CD4-positive, alpha-beta T cell (primary cell): ENCODE measurements around the gene MYO9A. TPM values are rescaled to one million over a fixed set of nuclear protein-coding genes. Genes with fewer than 3 reads are reported as not detected.

ENCODE experiments used
- ATAC-seq: fragments of 200-7000 bp; cut with Tn5 transposase; one replicate; pipeline ENCODE4 v1.10.0; 2022; ENCODE audit warnings: mild to moderate bottlenecking; ENCODE audit not compliant: poor library complexity
- CTCF ChIA-PET: fragments of 350-600 bp; sonication (Branson Sonifier 250); formaldehyde crosslinking; loops from one replicate; lab custom pipeline; 2021; ENCODE audit warnings: antibody characterized with exemption, inconsistent platforms; lab: Charles Lee
- POLR2A ChIA-PET: fragments of 350-600 bp; sonication (Branson Sonifier 250); formaldehyde crosslinking; loops from one replicate; lab custom pipeline; 2021; ENCODE audit warnings: antibody characterized with exemption, inconsistent platforms; lab: Charles Lee
- DNase-seq, 14 experiments: peaks; one replicate each; pipeline ENCODE4 v3.0.0-alpha.2; 2013 to 2020; ENCODE audit warnings: mixed read lengths in 2 of 14
- H3K27ac ChIP-seq, 2 donors: one replicate each; pipeline versions ENCODE4 v1.5.1 to v1.7.0; 2013; ENCODE audit warnings: low read length in 2 of 2, low read depth in 1 of 2, mild to moderate bottlenecking in 1 of 2
- H3K27me3 ChIP-seq, 2 experiments: 1 replicate in 1 of 2; 2 replicates in 1 of 2; pipeline versions ENCODE4 v1.6.1 to v1.7.0; 2013; ENCODE audit warnings: low read length in 2 of 2, control low read depth in 1 of 2, mild to moderate bottlenecking in 1 of 2, moderate library complexity in 1 of 2; ENCODE audit not compliant: insufficient read depth in 2 of 2, control insufficient read depth in 1 of 2
- H3K36me3 ChIP-seq: one replicate; pipeline ENCODE4 v1.6.1; 2013; ENCODE audit warnings: low read length, control low read depth; ENCODE audit not compliant: insufficient read depth
- H3K4me1 ChIP-seq: one replicate; pipeline ENCODE4 v1.6.1; 2013; ENCODE audit warnings: low read length, control low read depth; ENCODE audit not compliant: insufficient read depth
- H3K4me3 ChIP-seq: one replicate; pipeline ENCODE4 v1.5.1; 2013; ENCODE audit warnings: mild to moderate bottlenecking, low read length, moderate library complexity
- H3K9me3 ChIP-seq, 2 experiments: 1 replicate in 1 of 2; 2 replicates in 1 of 2; pipeline versions ENCODE4 v1.6.1 to v1.7.0; 2013; ENCODE audit warnings: low read length in 2 of 2, mild to moderate bottlenecking in 2 of 2, control low read depth in 1 of 2, moderate library complexity in 1 of 2; ENCODE audit not compliant: control insufficient read depth in 1 of 2, insufficient read depth in 1 of 2
- H3K27ac Mint-ChIP-seq: one replicate; pipeline ENCODE4 v1.8.0; 2020; ENCODE audit warnings: mixed read lengths
- H3K27me3 Mint-ChIP-seq: one replicate; pipeline ENCODE4 v1.8.0; 2021; ENCODE audit warnings: mixed read lengths
- H3K36me3 Mint-ChIP-seq: one replicate; pipeline ENCODE4 v1.8.0; 2021; ENCODE audit warnings: low read depth, mixed read lengths
- H3K4me1 Mint-ChIP-seq: one replicate; pipeline ENCODE4 v1.8.0; 2021; ENCODE audit warnings: low read depth, mixed read lengths
- H3K4me3 Mint-ChIP-seq: one replicate; pipeline ENCODE4 v1.8.0; 2020; ENCODE audit warnings: mild to moderate bottlenecking, mixed read lengths
- H3K9me3 Mint-ChIP-seq: one replicate; pipeline ENCODE4 v1.8.0; 2020; ENCODE audit warnings: mixed read lengths
- intact Hi-C, 2 experiments: fragments of 100-400 bp; cut with DNase I in 1 of 2; cut with micrococcal nuclease in 1 of 2; formaldehyde crosslinking; loops; one replicate each; pipeline versions ENCODE4 v1.15.1 to v1.9.0; 2023 to 2025; cut with DNase I, micrococcal nuclease
- total RNA-seq, 174 experiments: library from RNA in 2 of 174; stranded (reverse) in 2 of 174; gene quantifications; one replicate each; pipeline ENCODE4 v1.2.3 and lab custom pipeline; 2021 to 2026
- TF ChIP-seq, protein P1 (sequence below): fragments of 200-600 bp; IDR thresholded peaks from one replicate; pipeline ENCODE4 v1.8.0; 2022; ENCODE audit warnings: antibody characterized with exemption, mild to moderate bottlenecking

MYO9A gene
- total RNA-seq, 2 experiments from 2014 or later = 23.4 to 29.1 TPM

DNA sequence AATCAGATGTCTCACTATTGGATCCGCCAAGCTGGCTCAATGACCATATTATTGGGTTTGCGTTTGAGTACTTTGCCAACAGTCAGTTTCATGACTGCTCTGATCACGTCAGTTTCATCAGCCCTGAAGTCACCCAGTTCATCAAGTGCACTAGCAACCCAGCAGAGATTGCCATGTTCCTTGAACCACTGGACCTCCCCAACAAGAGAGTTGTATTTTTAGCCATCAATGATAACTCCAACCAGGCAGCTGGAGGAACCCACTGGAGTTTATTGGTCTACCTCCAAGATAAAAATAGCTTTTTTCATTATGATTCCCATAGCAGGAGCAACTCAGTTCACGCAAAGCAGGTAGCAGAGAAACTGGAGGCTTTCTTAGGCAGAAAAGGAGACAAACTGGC, 21.7 kb upstream of the MYO9A start:
- TF ChIP-seq, protein P1, sequence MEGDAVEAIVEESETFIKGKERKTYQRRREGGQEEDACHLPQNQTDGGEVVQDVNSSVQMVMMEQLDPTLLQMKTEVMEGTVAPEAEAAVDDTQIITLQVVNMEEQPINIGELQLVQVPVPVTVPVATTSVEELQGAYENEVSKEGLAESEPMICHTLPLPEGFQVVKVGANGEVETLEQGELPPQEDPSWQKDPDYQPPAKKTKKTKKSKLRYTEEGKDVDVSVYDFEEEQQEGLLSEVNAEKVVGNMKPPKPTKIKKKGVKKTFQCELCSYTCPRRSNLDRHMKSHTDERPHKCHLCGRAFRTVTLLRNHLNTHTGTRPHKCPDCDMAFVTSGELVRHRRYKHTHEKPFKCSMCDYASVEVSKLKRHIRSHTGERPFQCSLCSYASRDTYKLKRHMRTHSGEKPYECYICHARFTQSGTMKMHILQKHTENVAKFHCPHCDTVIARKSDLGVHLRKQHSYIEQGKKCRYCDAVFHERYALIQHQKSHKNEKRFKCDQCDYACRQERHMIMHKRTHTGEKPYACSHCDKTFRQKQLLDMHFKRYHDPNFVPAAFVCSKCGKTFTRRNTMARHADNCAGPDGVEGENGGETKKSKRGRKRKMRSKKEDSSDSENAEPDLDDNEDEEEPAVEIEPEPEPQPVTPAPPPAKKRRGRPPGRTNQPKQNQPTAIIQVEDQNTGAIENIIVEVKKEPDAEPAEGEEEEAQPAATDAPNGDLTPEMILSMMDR = no peak
- Mint-ChIP-seq H3K27ac (no peak overlapping the region), H3K36me3 (no peaks in the 10 kb centered on the region), H3K4me3 (no peak overlapping the region), H3K27me3 (no peaks in the 10 kb centered on the region), H3K9me3 (no peaks in the 10 kb centered on the region), H3K4me1 (no peaks in the 10 kb centered on the region)
- Histone ChIP-seq H3K36me3 (no peaks in the 10 kb centered on the region), H3K4me1 (no peaks in the 10 kb centered on the region), H3K27ac (no peak overlapping the region), H3K27me3 (no peaks in the 10 kb centered on the region), H3K4me3 (no peak overlapping the region), H3K9me3 (no peaks in the 10 kb centered on the region)
- ChIA-PET CTCF (no interaction called here), POLR2A (no interaction called here)
- intact Hi-C loops = no loop called here
- DNase-seq (no peak), ATAC-seq (no peak)

DNA sequence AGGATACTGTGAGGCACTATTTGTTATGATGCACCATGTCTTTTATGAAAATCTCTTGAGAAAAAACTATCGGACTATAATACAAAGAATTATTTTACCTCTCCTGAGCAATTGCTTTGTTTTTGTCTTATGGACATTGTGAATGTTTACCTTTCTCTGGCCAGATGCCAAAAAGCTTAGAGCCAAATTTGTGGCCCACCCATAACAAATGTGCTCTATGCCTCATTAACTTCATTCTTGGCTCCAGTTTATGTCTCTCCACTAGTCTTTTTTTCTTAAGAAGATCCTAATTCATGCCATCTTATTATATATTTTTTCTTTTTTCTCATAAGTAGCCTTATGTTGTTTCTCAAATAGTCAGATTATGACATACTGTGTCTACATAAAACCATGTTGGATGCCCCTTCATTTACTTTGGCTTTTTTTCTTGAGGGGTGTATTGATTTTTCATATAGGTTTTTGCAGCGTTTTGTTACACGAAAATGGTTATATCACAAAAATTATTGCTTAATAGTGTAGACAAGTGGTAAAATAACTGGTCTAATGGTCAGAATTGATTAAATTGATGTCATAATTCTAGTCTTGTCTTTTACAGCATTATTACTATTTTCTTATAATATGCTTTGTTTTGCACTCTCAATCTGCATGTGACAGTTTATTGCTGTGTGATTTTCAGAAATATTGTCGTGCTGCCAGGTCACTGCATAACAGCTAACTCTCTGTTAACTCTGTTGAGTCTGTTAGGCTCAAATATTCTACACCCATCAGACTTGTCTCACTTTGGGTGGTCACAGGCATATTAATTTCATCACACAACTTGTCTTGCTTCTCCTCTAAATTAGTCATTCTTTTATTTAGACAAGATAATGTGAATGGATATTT, 18.5 kb upstream of the MYO9A start:
- POLR2A ChIA-PET = no interaction called here
- TF ChIP-seq, protein P1 = no peak
- H3K36me3 Mint-ChIP-seq = no peaks in the 10 kb centered on the region
- Histone ChIP-seq H3K4me3 (no peak overlapping the region), H3K4me1 (no peaks in the 10 kb centered on the region), H3K27me3 (no peaks in the 10 kb centered on the region), H3K9me3 (no peaks in the 10 kb centered on the region), H3K36me3 (no peaks in the 10 kb centered on the region), H3K27ac (no peak overlapping the region)
- no peak overlapping the region for H3K4me3 Mint-ChIP-seq
- H3K27ac Mint-ChIP-seq = no peak overlapping the region
- CTCF ChIA-PET = interaction anchor here (1.0 kb wide), 1 partner anchor 318 kb away, joined by 3 read pairs; no protein-coding TSS in a partner anchor
- ATAC-seq (no peak), DNase-seq (no peak)
- no peaks in the 10 kb centered on the region for H3K4me1 Mint-ChIP-seq
- no peaks in the 10 kb centered on the region for H3K27me3 Mint-ChIP-seq
- intact Hi-C loops = no loop called here
- H3K9me3 Mint-ChIP-seq = no peaks in the 10 kb centered on the region

DNA sequence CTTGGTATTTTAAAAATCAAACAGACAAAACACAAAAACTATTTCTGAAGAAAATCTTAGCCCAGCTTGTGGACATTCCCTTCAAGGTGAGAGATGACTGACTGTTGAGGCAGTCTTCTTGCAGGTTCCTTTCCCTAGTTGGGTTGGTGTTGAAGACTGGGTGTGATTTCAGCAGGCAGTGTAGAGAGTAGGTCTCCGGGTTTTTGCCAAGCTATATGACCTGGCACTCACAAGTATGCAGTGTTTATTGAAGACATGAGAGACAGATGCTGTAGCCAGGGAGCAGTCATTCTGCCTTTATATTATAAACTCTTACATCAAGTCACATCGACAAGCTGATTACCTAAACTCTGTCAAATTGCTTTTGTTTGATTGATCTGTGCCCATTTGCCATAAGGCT, 17.8 kb upstream of the MYO9A start:
- no peak overlapping the region for H3K27ac Mint-ChIP-seq
- TF ChIP-seq, protein P1 = no peak
- no peak overlapping the region for H3K4me3 ChIP-seq
- no peak overlapping the region for H3K4me3 Mint-ChIP-seq
- ChIA-PET CTCF (no interaction called here), POLR2A (no interaction called here)
- DNase-seq (no peak), ATAC-seq (no peak)
- H3K36me3 Mint-ChIP-seq = no peaks in the 10 kb centered on the region
- no peaks in the 10 kb centered on the region for H3K36me3 ChIP-seq
- no peaks in the 10 kb centered on the region for H3K4me1 Mint-ChIP-seq
- H3K4me1 ChIP-seq = no peaks in the 10 kb centered on the region
- intact Hi-C loops = no loop called here
- H3K9me3 Mint-ChIP-seq = no peaks in the 10 kb centered on the region
- H3K27me3 ChIP-seq = no peaks in the 10 kb centered on the region
- H3K27ac ChIP-seq = no peak overlapping the region
- no peaks in the 10 kb centered on the region for H3K27me3 Mint-ChIP-seq
- no peaks in the 10 kb centered on the region for H3K9me3 ChIP-seq
